HCT116 (cell line): ENCODE results near the gene SETX. TPM values are rescaled to one million over a fixed set of nuclear protein-coding genes. Genes with fewer than 3 reads are reported as not detected.

Experiments used
- ATAC-seq: fragments of 200-7000 bp; cut with Tn5 transposase; 2 replicates; pipeline ENCODE4 v1.9.1; 2020; ENCODE audit warnings: mild to moderate bottlenecking, moderate library complexity
- BruUV-seq: library from RNA; stranded (reverse); fragments of 400-500 nt; replicated peaks from 2 replicates; lab custom pipeline; 2021; lab: Mats Ljungman, UMichigan
- CTCF ChIA-PET: fragments of 300-600 bp; sonication (Branson Sonifier 250); formaldehyde crosslinking; loops from one replicate; lab custom pipeline; 2021; ENCODE audit warnings: antibody characterized with exemption; lab: Charles Lee
- POLR2A ChIA-PET: fragments of 300-600, 350-600 bp; sonication (Branson Sonifier 250); formaldehyde crosslinking; loops from one replicate; lab custom pipeline; 2021; ENCODE audit warnings: antibody characterized with exemption; lab: Charles Lee
- RAD21 ChIA-PET, 2 experiments: fragments of 300-600 bp; sonication (Branson Sonifier 250); formaldehyde crosslinking; loops; one replicate each; lab custom pipeline; 2023; ENCODE audit warnings: low total read pairs in 2 of 2; ENCODE audit not compliant: uncharacterized antibody in 2 of 2, unreplicated experiment in 2 of 2, low non-redundant PET in 1 of 2; lab: Charles Lee
- DNase-seq: peaks from one replicate; pipeline ENCODE4 v3.0.0-alpha.2; 2010; ENCODE audit warnings: low read depth, low spot score
- H2AFZ ChIP-seq: fragments of 200-600 bp; shearing (Covaris generic), sonication (generic); 2 replicates; pipeline ENCODE4 v1.6.1; 2017; ENCODE audit warnings: low read depth, mixed run types, mixed read lengths, antibody characterized with exemption, low read length; ENCODE audit not compliant: poor library complexity, severe bottlenecking
- H3K27ac ChIP-seq: 2 replicates; pipeline ENCODE4 v1.5.1; 2012; ENCODE audit warnings: low read depth, low read length
- H3K27me3 ChIP-seq: fragments of 200-600 bp; sonication (generic); 2 replicates; pipeline ENCODE4 v1.6.1; 2016; ENCODE audit warnings: mixed run types, low read length, mixed read lengths; ENCODE audit not compliant: insufficient read depth
- H3K36me3 ChIP-seq, 2 experiments: fragments of 200-500 bp in 1 of 2; fragments of 200-600 bp in 1 of 2; sonication (Bioruptor generic) in 1 of 2; sonication (generic) in 1 of 2; 2 replicates each; pipeline versions ENCODE4 v1.5.1 to v1.6.1; 2014 to 2016; ENCODE audit warnings: low read length in 2 of 2, inconsistent platforms in 1 of 2, mixed read lengths in 1 of 2, mixed run types in 1 of 2; ENCODE audit not compliant: insufficient read depth in 2 of 2, control insufficient read depth in 1 of 2
- H3K4me1 ChIP-seq, 2 experiments: fragments of 200-600 bp in 1 of 2; sonication (generic) in 1 of 2; 2 replicates each; pipeline versions ENCODE4 v1.5.1 to v1.6.1; 2012 to 2017; ENCODE audit warnings: low read length in 2 of 2, inconsistent platforms in 1 of 2, mild to moderate bottlenecking in 1 of 2, mixed read lengths in 1 of 2, mixed run types in 1 of 2, moderate library complexity in 1 of 2; ENCODE audit not compliant: insufficient read depth in 2 of 2, control insufficient read depth in 1 of 2
- H3K4me2 ChIP-seq: fragments of 200-600 bp; sonication (generic); 2 replicates; pipeline ENCODE4 v1.6.1; 2017; ENCODE audit warnings: mixed run types, low read length, mixed read lengths
- H3K4me3 ChIP-seq, 2 experiments: fragments of 200-600 bp in 1 of 2; sonication (generic) in 1 of 2; replicated peaks in 1 of 2; 2 replicates each; pipeline ENCODE4 v1.5.1; 2011 to 2016; ENCODE audit warnings: low read length in 2 of 2, control low read depth in 1 of 2, low read depth in 1 of 2, mild to moderate bottlenecking in 1 of 2, mixed read lengths in 1 of 2, mixed run types in 1 of 2
- H3K79me2 ChIP-seq: fragments of 200-600 bp; sonication (generic); 2 replicates; pipeline ENCODE4 v1.6.1; 2017; ENCODE audit warnings: mild to moderate bottlenecking, mixed run types, low read length, moderate library complexity, mixed read lengths; ENCODE audit not compliant: insufficient read depth
- H3K9ac ChIP-seq: fragments of 200-600 bp; sonication (generic); 2 replicates; pipeline ENCODE4 v1.6.1; 2016; ENCODE audit warnings: low read length, mixed read lengths
- H3K9me2 ChIP-seq: fragments of 200-600 bp; sonication (generic), shearing (Covaris generic); 2 replicates; pipeline ENCODE4 v1.6.1; 2017; ENCODE audit warnings: mixed run types, mild to moderate bottlenecking, moderate library complexity; ENCODE audit not compliant: insufficient read depth
- H3K9me3 ChIP-seq, 2 experiments: fragments of 200-500 bp in 1 of 2; fragments of 200-600 bp in 1 of 2; sonication (Bioruptor generic) in 1 of 2; sonication (generic) in 1 of 2; 2 replicates each; pipeline ENCODE4 v1.6.1; 2014 to 2017; ENCODE audit warnings: low read length in 2 of 2, mixed read lengths in 2 of 2, inconsistent platforms in 1 of 2, low read depth in 1 of 2, mild to moderate bottlenecking in 1 of 2, mixed run types in 1 of 2, moderate library complexity in 1 of 2; ENCODE audit not compliant: control insufficient read depth in 1 of 2, insufficient read depth in 1 of 2
- H4K20me1 ChIP-seq: fragments of 200-600 bp; sonication (generic), shearing (Covaris generic); 2 replicates; pipeline ENCODE4 v1.6.1; 2017; ENCODE audit warnings: mixed run types, mild to moderate bottlenecking, moderate library complexity; ENCODE audit not compliant: insufficient read depth
- CBX3 ChIP-seq: IDR thresholded peaks from 2 replicates; pipeline ENCODE4 v1.6.1; 2012; ENCODE audit warnings: low read depth
- CEBPB ChIP-seq: IDR thresholded peaks from 2 replicates; pipeline ENCODE4 v1.6.1; 2012; ENCODE audit warnings: low read depth
- ELF1 ChIP-seq: IDR thresholded peaks from 2 replicates; pipeline ENCODE4 v1.6.1; 2012; ENCODE audit warnings: low read depth, borderline replicate concordance
- EZH2phosphoT487 ChIP-seq: fragments of 200-600 bp; IDR thresholded peaks from 2 replicates; pipeline ENCODE4 v1.6.1; 2018; ENCODE audit warnings: antibody characterized with exemption, borderline replicate concordance
- FOSL1 ChIP-seq: IDR thresholded peaks from 2 replicates; pipeline ENCODE4 v1.6.1; 2012; ENCODE audit warnings: low read depth
- POLR2A ChIP-seq: IDR thresholded peaks from 2 replicates; pipeline ENCODE4 v1.7.0; 2011; ENCODE audit warnings: borderline replicate concordance; ENCODE audit not compliant: insufficient read depth, insufficient read length; ENCODE audit errors: extremely low read depth
- POLR2AphosphoS5 ChIP-seq: IDR thresholded peaks from 2 replicates; pipeline ENCODE4 v1.6.1; 2011; ENCODE audit warnings: mild to moderate bottlenecking, low read depth, low read length, moderate library complexity
- RAD21 ChIP-seq: IDR thresholded peaks from 2 replicates; pipeline ENCODE4 v1.6.1; 2012; ENCODE audit warnings: low read depth, mild to moderate bottlenecking
- SIN3A ChIP-seq: IDR thresholded peaks from 2 replicates; pipeline ENCODE4 v1.6.1; 2012; ENCODE audit warnings: low read depth
- SP1 ChIP-seq: IDR thresholded peaks from 2 replicates; pipeline ENCODE4 v1.6.1; 2012; ENCODE audit warnings: low read depth
- SRF ChIP-seq: IDR thresholded peaks from 2 replicates; pipeline ENCODE4 v1.6.1; 2012; ENCODE audit warnings: low read depth
- YY1 ChIP-seq: IDR thresholded peaks from 2 replicates; pipeline ENCODE4 v1.6.1; 2011; ENCODE audit warnings: low read length, low read depth, moderate library complexity, mild to moderate bottlenecking; ENCODE audit not compliant: insufficient replicate concordance; ENCODE audit errors: extremely low read depth
- intact Hi-C: fragments of 100-400 bp; cut with micrococcal nuclease; formaldehyde crosslinking; loops from 2 replicates; pipeline ENCODE4 v1.10.0; 2022
- total RNA-seq: library from RNA; stranded (reverse); gene quantifications from one replicate; pipeline ENCODE4 v1.2.1, GENCODE V29; 2021; ENCODE audit not compliant: unreplicated experiment
- TF ChIP-seq, protein P1 (sequence below): IDR thresholded peaks from 2 replicates; pipeline ENCODE4 v1.6.1; 2012; ENCODE audit warnings: low read depth

SETX gene
- total RNA-seq, 1 experiment from 2014 or later: 38.5 TPM

DNA sequence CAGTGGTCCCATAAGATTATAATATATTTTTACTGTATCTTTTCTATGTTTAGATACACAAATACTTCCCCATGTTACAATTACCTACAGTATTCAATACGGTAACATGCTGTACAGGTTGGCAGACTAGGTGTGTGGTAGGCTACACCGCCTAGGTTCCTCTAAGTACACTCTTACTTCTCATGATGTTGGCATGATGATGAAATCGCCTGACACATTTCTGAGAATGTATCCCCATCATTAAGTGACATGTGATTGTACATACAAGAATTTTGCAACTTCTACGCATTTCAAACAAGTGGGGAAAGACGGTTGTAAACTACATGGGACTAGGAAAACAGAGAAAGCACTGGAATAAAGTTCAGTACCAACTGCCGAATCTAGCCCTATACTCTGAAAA is 53.3 kb downstream of the SETX start:
- H3K79me2 ChIP-seq: peaks cover 71% of the 10 kb centered on the region
- ChIA-PET CTCF (no interaction called here), RAD21 (no interaction called here), POLR2A (no interaction called here)
- no peaks in the 10 kb centered on the region for H3K9me2 ChIP-seq
- no peak overlapping the region for H3K27ac ChIP-seq
- peaks cover 4% of the 10 kb centered on the region; the same call in 1 of the 2 replicates for H4K20me1 ChIP-seq
- intact Hi-C loops: no loop called here
- H3K36me3 ChIP-seq: peaks cover 41 to 61% of the 10 kb centered on the region in 2 experiments
- H3K9ac ChIP-seq: no peak overlapping the region
- no peak overlapping the region for H3K4me2 ChIP-seq
- TF ChIP-seq ELF1: no peak
- no peak for TF ChIP-seq POLR2A
- no peak for TF ChIP-seq SP1
- TF ChIP-seq EZH2phosphoT487: no peak
- no peak for TF ChIP-seq SIN3A
- no peak for TF ChIP-seq YY1
- TF ChIP-seq CEBPB: no peak
- TF ChIP-seq, protein P1, sequence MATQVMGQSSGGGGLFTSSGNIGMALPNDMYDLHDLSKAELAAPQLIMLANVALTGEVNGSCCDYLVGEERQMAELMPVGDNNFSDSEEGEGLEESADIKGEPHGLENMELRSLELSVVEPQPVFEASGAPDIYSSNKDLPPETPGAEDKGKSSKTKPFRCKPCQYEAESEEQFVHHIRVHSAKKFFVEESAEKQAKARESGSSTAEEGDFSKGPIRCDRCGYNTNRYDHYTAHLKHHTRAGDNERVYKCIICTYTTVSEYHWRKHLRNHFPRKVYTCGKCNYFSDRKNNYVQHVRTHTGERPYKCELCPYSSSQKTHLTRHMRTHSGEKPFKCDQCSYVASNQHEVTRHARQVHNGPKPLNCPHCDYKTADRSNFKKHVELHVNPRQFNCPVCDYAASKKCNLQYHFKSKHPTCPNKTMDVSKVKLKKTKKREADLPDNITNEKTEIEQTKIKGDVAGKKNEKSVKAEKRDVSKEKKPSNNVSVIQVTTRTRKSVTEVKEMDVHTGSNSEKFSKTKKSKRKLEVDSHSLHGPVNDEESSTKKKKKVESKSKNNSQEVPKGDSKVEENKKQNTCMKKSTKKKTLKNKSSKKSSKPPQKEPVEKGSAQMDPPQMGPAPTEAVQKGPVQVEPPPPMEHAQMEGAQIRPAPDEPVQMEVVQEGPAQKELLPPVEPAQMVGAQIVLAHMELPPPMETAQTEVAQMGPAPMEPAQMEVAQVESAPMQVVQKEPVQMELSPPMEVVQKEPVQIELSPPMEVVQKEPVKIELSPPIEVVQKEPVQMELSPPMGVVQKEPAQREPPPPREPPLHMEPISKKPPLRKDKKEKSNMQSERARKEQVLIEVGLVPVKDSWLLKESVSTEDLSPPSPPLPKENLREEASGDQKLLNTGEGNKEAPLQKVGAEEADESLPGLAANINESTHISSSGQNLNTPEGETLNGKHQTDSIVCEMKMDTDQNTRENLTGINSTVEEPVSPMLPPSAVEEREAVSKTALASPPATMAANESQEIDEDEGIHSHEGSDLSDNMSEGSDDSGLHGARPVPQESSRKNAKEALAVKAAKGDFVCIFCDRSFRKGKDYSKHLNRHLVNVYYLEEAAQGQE: no peak
- TF ChIP-seq SRF: no peak
- TF ChIP-seq CBX3: no peak
- TF ChIP-seq FOSL1: no peak
- no peak for TF ChIP-seq RAD21
- no peak for TF ChIP-seq POLR2AphosphoS5
- ATAC-seq (no peak), DNase-seq (no peak)
- H3K4me3 ChIP-seq: no peak overlapping the region
- no peaks in the 10 kb centered on the region for H3K27me3 ChIP-seq
- no peaks in the 10 kb centered on the region for H3K4me1 ChIP-seq
- no peak overlapping the region for H2AFZ ChIP-seq
- no peaks in the 10 kb centered on the region for H3K9me3 ChIP-seq
- no TSS peak for BruUV-seq
